Gastrocnemius medialis (tissue), 4 donors: ENCODE measurements around the gene PIKFYVE.

Source experiments
- POLR2A ChIP-seq, 2 donors: fragments of 450-650 bp; IDR thresholded peaks; one replicate each; pipeline ENCODE4 v1.6.1; 2017; ENCODE audit warnings: antibody characterized with exemption in 2 of 2, mild to moderate bottlenecking in 2 of 2, moderate library complexity in 2 of 2
- TF ChIP-seq, protein P1 (sequence below), 5 experiments: fragments of 450-650 bp in 3 of 5; fragments of 200-600 bp in 2 of 5; sonication (generic) in 2 of 5; IDR thresholded peaks in 4 of 5; conservative IDR thresholded peaks in 1 of 5; 1 replicate in 4 of 5; 2 replicates in 1 of 5; pipeline ENCODE4 v1.5.1; 2016 to 2019; ENCODE audit warnings: antibody characterized with exemption in 5 of 5, mild to moderate bottlenecking in 3 of 5, moderate library complexity in 3 of 5

DNA sequence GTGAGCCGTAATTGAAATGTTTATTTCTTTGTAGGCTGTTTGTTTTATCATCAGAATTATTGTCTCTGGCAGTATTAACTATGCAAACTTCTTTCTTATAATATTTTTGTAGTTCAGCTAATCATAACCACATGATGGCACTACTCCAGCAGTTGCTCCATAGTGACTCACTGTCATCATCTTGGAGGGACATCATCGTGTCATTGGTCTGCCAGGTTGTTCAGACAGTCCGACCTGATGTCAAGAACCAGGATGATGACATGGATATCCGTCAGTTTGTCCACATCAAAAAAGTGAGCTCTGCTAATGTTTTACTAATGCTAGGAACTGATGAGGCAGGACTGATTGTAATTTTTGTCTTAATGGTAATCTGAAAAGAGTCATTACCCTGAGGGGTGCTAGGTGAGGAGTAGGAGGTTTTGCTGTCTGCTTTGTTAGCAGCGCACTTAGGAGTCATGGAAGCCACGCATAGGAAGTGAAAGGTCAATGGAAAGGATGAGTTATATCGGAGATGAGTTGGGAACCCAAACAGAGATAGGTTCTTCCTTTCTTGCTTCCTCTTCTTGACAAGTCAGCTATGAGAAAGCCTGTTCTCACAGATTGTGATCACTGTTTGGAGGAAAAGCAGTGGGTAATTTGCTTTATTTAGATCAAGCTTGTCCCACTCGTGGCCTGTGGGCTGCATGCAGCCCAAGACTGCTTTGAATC is 49.2 kb downstream of the PIKFYVE start:
- TF ChIP-seq, protein P1, sequence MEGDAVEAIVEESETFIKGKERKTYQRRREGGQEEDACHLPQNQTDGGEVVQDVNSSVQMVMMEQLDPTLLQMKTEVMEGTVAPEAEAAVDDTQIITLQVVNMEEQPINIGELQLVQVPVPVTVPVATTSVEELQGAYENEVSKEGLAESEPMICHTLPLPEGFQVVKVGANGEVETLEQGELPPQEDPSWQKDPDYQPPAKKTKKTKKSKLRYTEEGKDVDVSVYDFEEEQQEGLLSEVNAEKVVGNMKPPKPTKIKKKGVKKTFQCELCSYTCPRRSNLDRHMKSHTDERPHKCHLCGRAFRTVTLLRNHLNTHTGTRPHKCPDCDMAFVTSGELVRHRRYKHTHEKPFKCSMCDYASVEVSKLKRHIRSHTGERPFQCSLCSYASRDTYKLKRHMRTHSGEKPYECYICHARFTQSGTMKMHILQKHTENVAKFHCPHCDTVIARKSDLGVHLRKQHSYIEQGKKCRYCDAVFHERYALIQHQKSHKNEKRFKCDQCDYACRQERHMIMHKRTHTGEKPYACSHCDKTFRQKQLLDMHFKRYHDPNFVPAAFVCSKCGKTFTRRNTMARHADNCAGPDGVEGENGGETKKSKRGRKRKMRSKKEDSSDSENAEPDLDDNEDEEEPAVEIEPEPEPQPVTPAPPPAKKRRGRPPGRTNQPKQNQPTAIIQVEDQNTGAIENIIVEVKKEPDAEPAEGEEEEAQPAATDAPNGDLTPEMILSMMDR (IDR thresholded peaks at IDR 0.05 in 4 of 5, conservative IDR thresholded peaks at IDR 0.05 in 1 of 5), result no peak
- TF ChIP-seq POLR2A (IDR thresholded peaks at IDR 0.05), result no peak
